Central memory CD8-positive, alpha-beta T cell (primary cell): ENCODE results near the gene NCR2.

ENCODE experiments used
- ATAC-seq: fragments of 150-1000 bp; cut with Tn5 transposase; replicated peaks from 2 replicates; pipeline ENCODE4 v1.10.0; 2022; ENCODE audit warnings: mild to moderate bottlenecking, moderate FRiP score, moderate number of reproducible peaks; ENCODE audit not compliant: poor library complexity, severe bottlenecking; ENCODE audit errors: extremely low read depth
- DNase-seq, 2 donors: peaks; one replicate each; pipeline ENCODE4 v3.0.0; 2021; ENCODE audit warnings: low spot score in 2 of 2
- H3K27ac Mint-ChIP-seq: one replicate; pipeline ENCODE4 v1.8.0; 2022; ENCODE audit warnings: low read depth, mild to moderate bottlenecking, moderate library complexity, mixed read lengths
- H3K27me3 Mint-ChIP-seq: one replicate; pipeline ENCODE4 v1.8.0; 2022; ENCODE audit warnings: mixed read lengths
- H3K36me3 Mint-ChIP-seq: one replicate; pipeline ENCODE4 v1.8.0; 2022; ENCODE audit warnings: mild to moderate bottlenecking, moderate library complexity, mixed read lengths; ENCODE audit not compliant: insufficient read depth
- H3K4me1 Mint-ChIP-seq: one replicate; pipeline ENCODE4 v1.8.0; 2022; ENCODE audit warnings: mixed read lengths
- H3K4me3 Mint-ChIP-seq: one replicate; pipeline ENCODE4 v1.8.0; 2022; ENCODE audit warnings: mild to moderate bottlenecking, moderate library complexity, mixed read lengths
- H3K9me3 Mint-ChIP-seq: one replicate; pipeline ENCODE4 v1.8.0; 2022; ENCODE audit warnings: mixed read lengths

Gene NCR2

DNA sequence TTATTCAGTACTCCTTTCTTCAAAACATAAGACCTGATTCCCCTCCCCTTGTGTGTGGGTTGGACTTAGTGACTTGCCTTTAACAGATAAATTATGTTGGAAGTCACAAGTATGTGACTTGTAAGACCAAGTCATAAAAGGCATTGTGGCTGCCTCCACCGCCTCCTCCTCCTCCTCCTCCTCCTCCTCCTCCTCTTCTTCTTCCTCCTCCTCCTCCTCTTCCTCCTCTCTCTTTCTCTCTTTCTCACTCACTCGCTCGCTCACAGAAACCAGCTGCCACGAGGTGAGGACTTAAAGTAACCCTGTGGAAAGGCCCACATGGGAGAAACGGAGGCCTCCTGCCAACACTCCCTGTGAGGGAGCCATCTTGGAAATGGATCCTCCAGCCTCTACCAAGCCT, 64.0 kb downstream of the NCR2 start:
- no peak for DNase-seq
- peaks cover 18% of the 10 kb centered on the region for H3K9me3 Mint-ChIP-seq
- H3K27me3 Mint-ChIP-seq = peaks cover 99% of the 10 kb centered on the region
- H3K4me1 Mint-ChIP-seq = no peaks in the 10 kb centered on the region
- H3K27ac Mint-ChIP-seq = no peak overlapping the region
- ATAC-seq = no peak
- no peak overlapping the region for H3K4me3 Mint-ChIP-seq
- H3K36me3 Mint-ChIP-seq = no peaks in the 10 kb centered on the region
